IMR-90 (cell line): ENCODE data around the gene ZNF423.

ENCODE experiments used
- BHLHE40 ChIP-seq: fragments of 150-350 bp; IDR thresholded peaks from 2 replicates; pipeline ENCODE4 v1.6.1; 2016; ENCODE audit warnings: mild to moderate bottlenecking, low read depth, low read length
- CEBPB ChIP-seq: IDR thresholded peaks from 2 replicates; pipeline ENCODE4 v1.6.1; 2012; ENCODE audit warnings: low read depth, low read length, improper control_type of control experiment
- CHD1 ChIP-seq: IDR thresholded peaks from 2 replicates; pipeline ENCODE4 v1.6.1; 2012; ENCODE audit warnings: low read depth, low read length, improper control_type of control experiment
- CTCF ChIP-seq: conservative IDR thresholded peaks from 2 replicates; pipeline ENCODE4 v1.5.1; 2012; ENCODE audit warnings: mild to moderate bottlenecking, low read depth, low read length, improper control_type of control experiment
- MAFK ChIP-seq: IDR thresholded peaks from 2 replicates; pipeline ENCODE4 v1.6.1; 2012; ENCODE audit warnings: low read depth, low read length, improper control_type of control experiment
- MAZ ChIP-seq: IDR thresholded peaks from 2 replicates; pipeline ENCODE4 v1.6.1; 2012; ENCODE audit warnings: low read depth, mild to moderate bottlenecking, low read length, improper control_type of control experiment, moderate library complexity, borderline replicate concordance
- POLR2A ChIP-seq: IDR thresholded peaks from 2 replicates; pipeline ENCODE4 v1.6.1; 2012; ENCODE audit warnings: mild to moderate bottlenecking, low read depth, low read length
- RFX5 ChIP-seq: IDR thresholded peaks from 2 replicates; pipeline ENCODE4 v1.8.0; 2012; ENCODE audit warnings: low read depth, mild to moderate bottlenecking, low read length, moderate library complexity
- SMC3 ChIP-seq: fragments of 150-350 bp; IDR thresholded peaks from 2 replicates; pipeline ENCODE4 v1.6.1; 2016; ENCODE audit warnings: low read depth, mild to moderate bottlenecking, antibody characterized with exemption, low read length, moderate library complexity
- TF ChIP-seq, protein P1 (sequence below): fragments of 150-350 bp; IDR thresholded peaks from 2 replicates; pipeline ENCODE4 v1.6.1; 2017; ENCODE audit warnings: mild to moderate bottlenecking, antibody characterized with exemption, low read length, low read depth
- TF ChIP-seq, protein P2 (sequence below): fragments of 150-350 bp; IDR thresholded peaks from 2 replicates; pipeline ENCODE4 v1.6.1; 2016; ENCODE audit warnings: low read depth, mild to moderate bottlenecking, low read length, moderate library complexity, borderline replicate concordance

DNA sequence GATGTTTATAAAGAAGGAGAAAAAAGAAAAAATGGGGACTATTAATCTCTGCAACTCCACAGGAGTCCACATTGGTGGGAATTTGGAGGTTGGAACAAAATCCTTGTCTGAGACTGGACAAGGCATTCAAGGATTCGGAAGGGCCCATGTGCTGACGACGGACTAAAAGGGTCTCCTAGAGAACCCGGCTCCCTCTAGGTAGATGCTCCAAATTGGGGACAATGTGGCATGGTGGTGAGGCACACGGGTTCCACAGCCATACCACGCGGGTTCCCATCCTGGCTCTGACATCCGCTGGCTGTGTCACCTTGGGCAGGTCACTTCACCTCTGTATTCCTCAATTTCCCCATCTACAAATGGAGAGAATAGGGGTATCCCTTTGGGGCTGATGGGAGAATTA, 254.9 kb downstream of the ZNF423 start:
- TF ChIP-seq CTCF (no peak), BHLHE40 (no peak), POLR2A (no peak), MAFK (no peak), SMC3 (no peak), MAZ (no peak), CEBPB (no peak), CHD1 (no peak), RFX5 (no peak)
- TF ChIP-seq, protein P1, sequence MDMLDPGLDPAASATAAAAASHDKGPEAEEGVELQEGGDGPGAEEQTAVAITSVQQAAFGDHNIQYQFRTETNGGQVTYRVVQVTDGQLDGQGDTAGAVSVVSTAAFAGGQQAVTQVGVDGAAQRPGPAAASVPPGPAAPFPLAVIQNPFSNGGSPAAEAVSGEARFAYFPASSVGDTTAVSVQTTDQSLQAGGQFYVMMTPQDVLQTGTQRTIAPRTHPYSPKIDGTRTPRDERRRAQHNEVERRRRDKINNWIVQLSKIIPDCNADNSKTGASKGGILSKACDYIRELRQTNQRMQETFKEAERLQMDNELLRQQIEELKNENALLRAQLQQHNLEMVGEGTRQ = no peak
- TF ChIP-seq, protein P2, sequence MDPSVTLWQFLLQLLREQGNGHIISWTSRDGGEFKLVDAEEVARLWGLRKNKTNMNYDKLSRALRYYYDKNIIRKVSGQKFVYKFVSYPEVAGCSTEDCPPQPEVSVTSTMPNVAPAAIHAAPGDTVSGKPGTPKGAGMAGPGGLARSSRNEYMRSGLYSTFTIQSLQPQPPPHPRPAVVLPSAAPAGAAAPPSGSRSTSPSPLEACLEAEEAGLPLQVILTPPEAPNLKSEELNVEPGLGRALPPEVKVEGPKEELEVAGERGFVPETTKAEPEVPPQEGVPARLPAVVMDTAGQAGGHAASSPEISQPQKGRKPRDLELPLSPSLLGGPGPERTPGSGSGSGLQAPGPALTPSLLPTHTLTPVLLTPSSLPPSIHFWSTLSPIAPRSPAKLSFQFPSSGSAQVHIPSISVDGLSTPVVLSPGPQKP = no peak
